ENCODE data around the gene PPP1R3G.

DNA sequence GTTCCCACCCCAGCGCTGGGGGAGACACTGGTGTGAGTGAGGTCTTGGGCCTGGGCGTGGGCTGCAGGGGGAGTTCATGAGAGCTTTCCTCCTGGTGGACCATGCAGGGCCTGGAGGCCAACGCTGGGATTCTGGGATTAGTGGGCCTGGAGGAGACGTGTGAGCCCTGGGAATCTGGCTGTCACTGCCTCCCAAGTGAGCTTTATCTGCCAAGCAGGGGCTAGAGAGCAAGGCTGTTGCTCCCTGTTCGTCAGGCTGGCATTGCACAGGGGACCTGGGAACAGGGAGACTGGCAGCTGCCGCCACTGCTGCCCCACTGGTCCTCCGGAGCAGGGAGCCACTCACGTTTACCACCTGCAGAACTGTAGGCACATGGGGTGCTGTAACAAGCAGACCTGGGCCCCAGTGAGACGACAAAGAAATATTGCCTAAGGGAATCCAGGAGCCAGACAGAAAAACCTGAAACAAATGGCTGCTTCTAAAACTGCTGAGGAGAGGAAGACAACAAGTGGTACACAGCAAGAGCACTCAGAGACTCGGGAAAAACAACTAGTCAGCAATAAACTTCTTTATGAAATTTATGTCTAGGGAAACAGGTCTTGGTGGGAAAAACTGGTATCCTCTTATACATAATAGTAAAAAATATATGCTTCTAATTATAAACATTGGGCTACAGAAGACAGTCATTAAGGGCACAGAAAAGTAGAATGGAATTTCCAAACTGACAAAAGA is 45.2 kb downstream of the PPP1R3G start:
- TF ChIP-seq, protein P1, sequence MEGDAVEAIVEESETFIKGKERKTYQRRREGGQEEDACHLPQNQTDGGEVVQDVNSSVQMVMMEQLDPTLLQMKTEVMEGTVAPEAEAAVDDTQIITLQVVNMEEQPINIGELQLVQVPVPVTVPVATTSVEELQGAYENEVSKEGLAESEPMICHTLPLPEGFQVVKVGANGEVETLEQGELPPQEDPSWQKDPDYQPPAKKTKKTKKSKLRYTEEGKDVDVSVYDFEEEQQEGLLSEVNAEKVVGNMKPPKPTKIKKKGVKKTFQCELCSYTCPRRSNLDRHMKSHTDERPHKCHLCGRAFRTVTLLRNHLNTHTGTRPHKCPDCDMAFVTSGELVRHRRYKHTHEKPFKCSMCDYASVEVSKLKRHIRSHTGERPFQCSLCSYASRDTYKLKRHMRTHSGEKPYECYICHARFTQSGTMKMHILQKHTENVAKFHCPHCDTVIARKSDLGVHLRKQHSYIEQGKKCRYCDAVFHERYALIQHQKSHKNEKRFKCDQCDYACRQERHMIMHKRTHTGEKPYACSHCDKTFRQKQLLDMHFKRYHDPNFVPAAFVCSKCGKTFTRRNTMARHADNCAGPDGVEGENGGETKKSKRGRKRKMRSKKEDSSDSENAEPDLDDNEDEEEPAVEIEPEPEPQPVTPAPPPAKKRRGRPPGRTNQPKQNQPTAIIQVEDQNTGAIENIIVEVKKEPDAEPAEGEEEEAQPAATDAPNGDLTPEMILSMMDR (IDR thresholded peaks at IDR 0.05): no peak
- no peak for TF ChIP-seq POLR2A (IDR thresholded peaks at IDR 0.05)

All from heart left ventricle (tissue), 13 donors.